Measurements from ENCODE around the gene SLC16A8. TPM values are rescaled to one million over a fixed set of nuclear protein-coding genes. Genes with fewer than 3 reads are reported as not detected.
"Not testable (repeated sequence)": the region's sequence is repeated elsewhere in the genome, so short reads cannot be mapped to it uniquely, and the experiment has no call there.

The SLC16A8 gene
- total RNA-seq = 0.16 TPM

DNA sequence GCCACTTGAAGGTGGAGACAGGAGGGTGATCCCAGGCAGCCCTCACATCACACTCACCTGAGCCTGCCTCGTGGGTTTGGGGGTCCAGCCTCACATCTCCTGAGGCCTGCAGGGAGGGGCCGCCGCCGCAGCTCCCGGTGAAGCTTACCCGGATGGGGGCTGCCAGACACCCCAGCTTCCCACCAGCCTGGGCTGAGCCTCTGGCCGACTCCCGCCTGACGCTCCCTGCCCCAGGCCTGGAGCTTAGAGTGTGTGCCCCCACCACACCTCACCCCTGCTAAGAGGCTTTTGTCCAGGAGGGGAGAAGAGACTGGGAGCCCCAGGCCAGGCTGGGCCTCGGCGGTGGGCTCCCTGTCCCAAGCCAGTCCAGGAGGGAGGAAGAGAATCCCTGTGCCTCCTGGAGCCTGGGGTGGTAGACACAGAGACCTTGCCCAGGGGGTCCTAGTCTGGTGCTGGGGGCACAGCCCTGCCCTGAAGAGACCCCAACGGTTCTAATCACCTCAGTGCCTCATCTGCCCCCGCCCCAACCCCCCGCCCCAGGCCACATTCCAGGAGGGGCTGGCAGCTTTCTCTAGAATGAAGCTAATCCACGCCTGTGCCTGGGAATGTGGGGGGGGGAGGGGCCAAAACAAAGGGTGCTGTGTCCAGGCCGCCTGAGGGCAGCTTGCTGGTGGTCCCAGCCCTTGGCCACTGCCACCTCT is at the start of gene SLC16A8:
Gene SLC16A8, minus strand, starts transcription at position 254 of the 701 bp plus-strand sequence. CDS start 1,311 bp downstream, outside the sequence.
- no peak for DNase-seq

DNA sequence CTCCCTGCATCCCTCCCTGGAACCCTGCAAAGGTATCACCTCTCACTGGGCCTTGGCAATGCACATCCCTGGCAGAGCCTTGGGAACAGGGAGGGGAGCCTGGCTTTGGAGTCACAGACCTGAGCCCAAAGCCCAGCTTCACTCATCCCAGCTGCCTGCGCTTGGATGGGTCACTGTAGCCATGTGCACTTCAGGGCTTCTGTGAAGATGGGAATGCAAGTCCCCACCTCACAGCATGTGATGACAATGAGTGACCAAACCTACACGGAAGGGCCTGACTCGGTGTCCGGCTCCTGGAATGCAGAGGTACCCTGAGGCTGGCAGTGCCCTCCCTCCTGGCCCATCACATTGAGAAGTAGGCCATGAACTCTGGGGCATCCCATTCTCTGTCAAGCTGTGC is 49.3 kb upstream of the SLC16A8 start:
- no peak for DNase-seq

DNA sequence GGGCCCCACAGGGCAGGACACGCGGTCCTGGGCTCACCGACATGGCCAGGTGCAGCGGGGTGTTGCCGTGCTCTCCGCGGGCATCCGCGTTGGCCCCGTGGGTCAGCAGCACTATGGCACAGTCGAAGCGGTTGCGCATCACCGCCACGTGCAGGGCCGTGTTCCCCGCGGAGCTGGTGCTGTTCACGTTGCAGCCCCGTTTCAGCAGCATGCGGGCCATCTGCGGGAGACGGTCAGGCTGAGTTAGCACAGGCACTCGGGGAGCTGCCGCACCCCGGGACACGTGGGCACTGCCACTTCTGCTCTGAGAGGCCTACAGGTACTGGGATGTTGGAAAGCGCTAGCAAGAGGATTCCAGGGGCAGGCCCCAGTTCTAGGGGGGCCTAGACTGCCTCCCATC is 48.8 kb upstream of the SLC16A8 start:
- DNase-seq = no peak

DNA sequence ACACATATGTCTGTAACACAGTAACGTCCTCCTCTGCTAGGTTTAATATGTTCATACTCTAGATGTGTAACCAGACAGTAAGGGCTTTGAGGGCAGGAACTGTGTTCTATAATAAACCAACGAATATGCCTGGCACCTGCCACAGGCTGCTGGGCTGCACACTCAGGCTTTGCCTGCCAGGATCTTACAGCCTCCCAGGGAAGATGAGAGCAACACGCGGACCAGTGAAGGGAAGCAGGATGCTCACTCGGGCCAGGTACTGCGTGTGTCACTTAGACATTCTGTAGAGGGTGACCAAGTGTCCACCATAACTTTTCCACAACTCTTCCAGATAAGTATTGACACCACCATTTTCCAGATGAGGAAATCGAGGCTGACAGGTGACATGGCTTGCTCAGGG is 48.2 kb upstream of the SLC16A8 start:
- no peak for DNase-seq

DNA sequence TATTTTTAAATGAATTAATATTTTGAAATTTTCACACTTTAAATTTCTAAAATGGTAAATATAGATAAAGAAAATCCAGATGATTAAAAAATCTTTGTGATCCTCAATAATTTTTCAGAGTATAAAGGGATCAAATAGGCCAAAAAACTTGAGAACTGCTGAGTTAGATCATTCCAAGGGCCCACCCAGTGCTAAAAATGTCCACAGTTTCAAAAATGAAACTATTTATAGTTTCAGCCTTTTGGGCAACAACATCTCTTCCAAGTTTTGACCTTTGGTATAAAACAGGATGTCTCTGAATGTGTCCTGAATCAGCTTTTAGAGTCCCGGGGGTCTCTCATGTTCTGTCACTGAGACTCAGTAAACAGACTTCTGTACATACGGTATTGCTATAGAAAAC is 47.4 kb upstream of the SLC16A8 start:
- no peak for DNase-seq

- no peak for DNase-seq
These were observed 45.9 kb upstream of the SLC16A8 start for GRCh38 chr22:38129856-38130255.

DNA sequence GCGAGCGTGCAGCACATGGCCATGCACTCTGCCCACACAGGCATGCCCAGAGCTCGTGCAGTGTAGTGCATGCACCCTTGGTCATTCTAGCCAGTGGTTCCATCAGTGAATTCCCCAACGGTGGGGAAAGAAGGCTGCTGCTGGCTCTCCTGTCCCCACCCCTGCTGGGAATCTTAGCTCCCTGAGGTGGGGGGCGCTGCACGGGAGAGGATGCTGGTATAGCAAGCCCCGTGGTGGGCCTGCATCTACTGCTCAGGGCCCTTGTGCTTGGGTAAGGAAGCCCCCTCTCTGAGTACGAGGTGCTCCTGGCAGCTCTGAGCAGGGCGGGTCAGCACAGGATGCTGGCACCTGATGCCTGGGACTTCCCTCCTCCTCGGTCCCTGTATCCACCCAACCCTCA is 45.0 kb upstream of the SLC16A8 start:
- DNase-seq = no peak

DNA sequence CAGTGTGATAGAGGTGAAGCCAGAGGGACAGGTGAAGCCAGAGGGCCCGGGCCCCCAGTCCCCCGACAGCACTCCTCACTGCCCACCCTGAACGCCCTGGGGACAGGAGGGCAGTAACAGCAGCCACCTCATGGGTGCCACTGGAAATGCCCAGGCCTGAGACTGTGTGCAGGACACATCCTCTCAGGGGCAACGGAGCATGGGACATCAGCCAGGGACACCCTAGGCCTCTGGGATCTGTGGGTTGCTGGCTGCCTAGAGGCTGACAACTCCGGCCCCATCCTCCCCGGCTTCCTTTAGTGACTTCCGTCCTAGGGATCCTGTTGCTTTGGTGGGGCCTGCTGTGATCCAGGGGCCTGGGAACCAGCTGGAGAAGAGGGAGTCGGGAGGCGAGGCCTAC is 43.9 kb upstream of the SLC16A8 start:
- DNase-seq = no peak

DNA sequence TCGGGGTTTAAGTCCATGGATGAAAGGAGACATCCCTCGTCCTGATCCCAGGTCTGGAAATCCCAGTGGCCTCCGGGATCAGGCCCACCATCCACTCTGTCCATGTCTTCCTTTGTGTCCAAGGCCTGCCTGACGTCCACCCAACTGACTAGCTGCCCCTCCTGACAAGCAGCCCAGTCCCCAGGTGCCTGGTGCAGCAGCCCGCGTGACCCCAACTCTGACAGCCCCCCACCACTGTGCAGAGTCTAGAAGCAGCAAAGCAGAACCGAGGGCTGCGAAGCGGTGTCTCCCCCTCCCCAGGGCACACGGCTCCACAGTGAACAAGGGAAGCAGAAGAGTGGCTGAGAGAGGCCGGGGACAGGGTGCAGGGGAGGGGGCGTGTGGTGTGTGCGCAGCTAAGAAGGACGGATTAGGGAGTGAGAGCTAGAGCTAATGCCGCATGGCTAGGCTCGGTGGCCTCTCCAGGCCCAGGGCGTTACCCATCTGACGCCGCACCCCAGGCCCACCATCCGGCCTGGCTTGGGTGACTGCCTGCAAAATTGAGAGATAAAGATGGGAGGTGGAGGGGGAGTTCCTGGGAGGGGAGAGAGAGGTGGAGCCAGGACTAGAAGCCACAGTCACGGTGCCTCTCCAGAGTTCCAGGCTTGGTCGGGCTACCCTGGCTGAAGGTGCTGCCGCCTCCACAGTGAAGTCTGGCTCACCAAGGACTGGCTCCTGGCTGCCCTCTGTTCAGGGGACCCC is 43.1 kb upstream of the SLC16A8 start:
- no peak for DNase-seq

DNA sequence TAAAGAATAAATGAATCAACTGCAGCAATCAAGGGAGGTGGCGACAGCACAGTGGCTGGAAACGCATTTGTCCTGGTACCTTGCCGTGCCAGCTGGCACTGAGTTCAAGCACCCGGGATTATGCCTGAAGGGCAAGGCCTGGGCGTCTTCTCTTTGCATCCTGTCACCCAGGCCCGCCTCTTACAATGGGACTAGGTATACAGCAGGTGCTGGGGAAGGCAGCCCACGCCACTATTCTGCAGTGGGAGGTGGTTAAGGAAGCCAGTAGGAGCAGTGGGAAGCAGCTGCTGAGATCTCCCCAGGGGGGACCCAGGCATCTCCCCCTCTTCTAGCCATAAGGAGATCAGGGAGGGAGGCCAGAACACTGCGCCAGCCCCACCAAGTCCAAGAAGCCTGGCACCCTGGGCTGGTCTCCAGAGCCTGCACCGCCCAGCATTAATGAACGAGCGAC is 41.8 kb upstream of the SLC16A8 start:
- DNase-seq = peak; percentile 40

- DNase-seq = no peak
These were observed 41.1 kb upstream of the SLC16A8 start for GRCh38 chr22:38125038-38125610.

DNA sequence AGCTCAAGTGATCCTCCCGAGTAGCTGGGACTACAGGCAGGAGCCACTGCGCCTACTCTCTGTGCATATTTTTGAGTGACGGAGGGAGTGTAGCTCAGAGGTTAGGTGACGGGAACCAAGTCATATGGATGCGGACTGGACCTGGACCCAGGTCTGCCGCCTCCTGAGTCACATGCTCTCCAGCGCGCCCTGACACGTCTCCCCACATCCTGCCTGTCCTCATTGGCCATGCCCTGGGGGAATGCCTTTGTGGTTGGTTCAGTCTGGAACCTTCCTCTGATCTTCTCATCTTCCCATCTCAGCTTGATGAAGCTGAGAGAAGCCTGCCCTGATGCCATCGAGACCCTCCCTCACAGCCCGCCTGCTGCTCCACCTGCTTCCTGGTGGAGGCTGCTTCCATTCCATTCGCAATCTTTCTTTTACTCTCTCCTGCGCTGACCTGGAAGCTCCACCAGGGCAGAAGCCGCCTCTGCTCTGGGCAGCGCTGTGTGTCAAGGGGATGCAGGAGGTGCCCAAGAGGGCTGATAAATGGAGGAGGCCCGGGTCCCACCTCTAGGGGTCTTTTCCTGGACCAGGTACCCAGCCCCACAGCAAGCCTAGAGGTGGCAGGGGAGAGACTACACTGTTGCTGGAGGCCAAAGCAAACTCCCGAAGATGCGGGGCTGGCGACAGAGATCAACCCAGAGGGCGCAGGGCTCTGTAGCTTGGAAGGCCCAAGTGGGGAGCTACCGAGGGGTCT is 40.4 kb upstream of the SLC16A8 start:
- DNase-seq = no peak

DNA sequence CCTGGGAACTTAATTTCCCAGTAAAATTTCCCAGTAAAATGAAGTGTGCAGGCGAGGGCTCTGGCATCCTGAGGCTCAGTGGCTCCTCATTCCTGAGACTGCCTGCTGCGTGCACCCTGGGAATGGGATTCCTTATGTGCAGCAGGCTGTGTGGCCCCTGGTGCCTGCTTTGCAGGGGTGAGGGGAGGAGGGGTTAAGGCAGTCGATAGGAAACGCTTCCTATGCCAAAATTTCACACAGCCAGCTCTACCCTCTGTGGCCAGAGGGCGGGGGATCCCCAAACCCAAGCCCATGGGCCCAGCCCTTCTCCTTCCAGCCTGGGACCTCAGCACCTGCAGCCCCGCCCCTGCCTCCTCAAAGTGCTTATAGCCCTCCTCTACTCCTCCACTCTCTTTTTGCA is 38.6 kb upstream of the SLC16A8 start:
- no peak for DNase-seq

DNA sequence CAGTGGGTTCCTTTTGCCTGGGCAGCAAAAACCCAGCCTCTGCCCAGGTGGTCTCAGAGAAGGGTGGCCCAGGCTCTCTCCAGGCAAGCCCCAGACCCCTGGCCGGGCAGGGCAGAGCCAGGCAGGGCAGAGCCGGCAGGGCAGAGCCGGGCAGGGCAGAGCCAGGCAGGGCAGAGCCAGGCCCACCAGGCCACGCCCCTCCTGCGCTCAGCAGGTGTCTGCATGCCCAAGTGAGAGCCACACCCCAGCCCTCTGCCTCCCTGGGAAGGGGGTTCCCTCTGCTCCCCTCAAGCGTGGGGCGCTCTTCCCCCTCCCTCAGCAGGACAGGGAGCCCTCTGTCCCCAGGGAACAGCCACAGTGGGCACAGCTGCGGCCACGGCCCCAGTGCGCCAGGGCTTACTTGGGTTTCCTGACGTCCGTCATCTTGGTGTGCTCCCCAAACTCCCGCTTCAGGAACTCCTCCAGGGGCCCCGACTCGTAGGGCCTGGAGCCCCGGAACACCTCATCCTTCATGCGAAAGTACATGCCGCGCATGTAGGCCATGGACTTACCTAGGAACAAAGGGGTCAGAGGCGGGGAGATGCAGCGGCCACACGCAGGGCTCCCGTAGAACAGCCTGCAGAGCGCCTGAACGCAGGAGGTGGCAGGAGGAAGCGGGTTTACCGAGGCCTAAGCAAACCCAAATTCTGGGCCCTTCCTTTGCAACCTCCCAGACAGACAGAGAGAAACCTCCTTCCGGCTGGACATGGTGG is 36.6 kb upstream of the SLC16A8 start:
- DNase-seq = no peak

DNA sequence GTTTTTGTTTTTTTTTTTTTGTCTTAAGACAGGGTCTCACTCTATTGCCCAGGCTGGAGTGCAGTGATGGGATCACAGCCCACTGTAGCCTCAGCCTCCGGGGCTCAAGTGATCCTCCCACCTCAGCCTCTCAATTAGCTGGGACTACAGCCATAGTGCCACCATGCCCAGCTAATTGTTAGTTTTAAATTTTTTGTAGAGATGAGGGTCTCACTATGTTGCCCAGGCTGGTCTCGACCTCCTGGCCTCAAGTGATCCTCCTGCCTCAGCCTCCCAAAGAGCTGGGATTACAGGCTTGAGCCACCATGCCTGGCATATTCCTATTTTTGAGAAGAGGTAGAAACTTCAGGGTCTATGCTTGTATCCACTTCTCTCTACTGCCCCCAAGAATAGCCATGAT is 34.8 kb upstream of the SLC16A8 start:
- DNase-seq = not testable (repeated sequence)

DNA sequence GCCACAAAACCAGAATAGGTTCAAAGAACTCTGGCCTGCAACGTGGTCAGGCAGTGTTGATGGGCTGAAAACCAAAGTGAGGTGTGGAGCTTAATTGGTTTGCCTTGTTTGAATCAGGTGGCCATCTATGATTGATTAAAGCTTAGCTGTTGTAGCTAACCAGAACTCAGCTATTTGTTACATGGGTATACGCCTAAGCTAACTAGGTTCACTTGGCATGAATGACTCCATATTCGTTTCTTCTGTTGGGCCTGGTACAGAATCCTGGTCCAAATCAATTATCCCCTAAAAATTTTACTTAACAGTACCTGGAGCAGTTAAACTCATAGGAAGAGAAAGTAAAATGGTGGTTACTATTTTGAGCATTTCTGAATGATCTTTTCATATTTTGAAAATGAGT is 34.2 kb upstream of the SLC16A8 start:
- no peak for DNase-seq

- DNase-seq = not testable (repeated sequence)
These were observed 33.6 kb upstream of the SLC16A8 start for GRCh38 chr22:38117556-38117955.

DNA sequence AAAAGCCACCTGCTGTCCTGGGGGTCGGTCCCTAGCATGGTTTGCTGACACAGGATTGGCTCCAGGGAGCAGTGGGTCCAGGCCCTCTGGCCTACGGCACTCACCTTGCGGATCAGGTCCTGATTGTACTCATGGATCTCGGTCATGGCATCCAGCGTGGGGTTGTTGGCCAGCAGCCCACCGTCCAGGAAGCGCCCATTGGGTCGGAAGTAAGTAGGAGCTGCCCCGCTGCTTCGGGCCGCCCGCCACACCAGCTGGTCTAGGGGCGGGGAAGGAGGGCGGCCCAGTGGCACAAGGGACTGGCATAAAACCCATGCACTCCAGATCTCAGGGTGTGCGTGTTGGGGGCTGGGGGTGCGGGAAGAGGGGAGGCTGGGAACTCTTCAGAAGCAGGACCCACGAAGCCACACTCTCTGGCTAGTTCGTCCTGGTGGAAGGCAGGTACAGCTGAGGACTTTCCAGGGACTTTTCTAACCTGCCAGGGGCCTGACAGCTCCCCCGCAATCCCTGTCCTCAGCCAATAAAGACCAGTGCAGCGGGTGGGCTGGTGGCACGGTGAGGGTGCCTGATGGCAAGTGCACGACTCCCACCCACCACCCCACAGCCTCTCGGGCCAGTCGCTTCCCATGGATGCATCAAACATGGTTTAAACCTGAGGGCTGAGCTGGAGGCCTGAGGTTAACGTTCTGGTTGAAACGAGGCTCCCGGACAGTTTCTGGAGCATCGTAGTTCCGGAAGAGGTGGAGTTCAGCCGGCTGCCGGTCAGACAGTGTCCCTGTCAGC is 31.6 kb upstream of the SLC16A8 start:
- DNase-seq = no peak

DNA sequence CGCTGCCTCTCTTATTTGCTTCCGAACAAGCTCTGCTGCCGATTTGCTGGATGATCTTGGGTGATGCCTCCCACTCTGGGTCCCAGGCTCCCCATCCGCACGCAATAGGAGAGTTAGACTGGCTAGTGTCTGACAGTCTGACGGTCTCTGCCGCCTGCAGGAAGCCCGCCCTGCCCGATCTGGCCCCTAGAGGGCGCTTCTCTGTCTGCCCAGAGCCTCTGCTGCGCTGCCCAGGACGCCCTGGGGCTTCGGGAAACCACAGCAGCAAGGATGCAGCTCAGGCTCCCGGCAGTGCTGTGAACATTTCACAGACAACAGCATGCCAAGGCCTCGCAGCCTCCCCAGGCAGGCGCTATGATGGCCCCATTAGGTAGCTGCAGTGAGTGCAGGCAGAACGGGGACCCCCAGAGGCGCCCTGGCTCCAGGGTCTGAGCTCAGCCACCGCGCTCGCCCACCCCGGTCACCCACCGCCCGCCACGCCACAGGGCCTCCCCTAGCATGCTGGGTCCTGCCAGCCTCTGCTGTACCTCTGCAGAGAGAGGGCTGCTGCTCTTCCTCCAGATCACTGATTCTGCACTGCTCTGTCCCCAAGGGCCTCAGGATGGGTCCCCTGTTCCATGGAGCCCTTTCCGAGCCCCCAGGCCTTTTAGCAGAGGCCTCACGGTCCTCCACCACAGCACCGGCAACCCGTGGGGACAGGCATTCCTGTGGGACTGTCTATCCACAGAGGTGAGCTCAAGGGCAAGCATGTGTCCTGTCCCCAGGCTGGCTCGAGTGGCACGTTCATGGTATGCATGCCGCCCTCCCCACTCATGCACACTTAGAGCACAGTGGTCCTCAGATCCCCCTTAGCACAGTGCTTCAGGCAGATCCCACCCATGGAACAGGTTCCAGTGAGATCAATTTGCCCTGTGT is 30.8 kb upstream of the SLC16A8 start:
- peak; percentile 77 for DNase-seq

DNA sequence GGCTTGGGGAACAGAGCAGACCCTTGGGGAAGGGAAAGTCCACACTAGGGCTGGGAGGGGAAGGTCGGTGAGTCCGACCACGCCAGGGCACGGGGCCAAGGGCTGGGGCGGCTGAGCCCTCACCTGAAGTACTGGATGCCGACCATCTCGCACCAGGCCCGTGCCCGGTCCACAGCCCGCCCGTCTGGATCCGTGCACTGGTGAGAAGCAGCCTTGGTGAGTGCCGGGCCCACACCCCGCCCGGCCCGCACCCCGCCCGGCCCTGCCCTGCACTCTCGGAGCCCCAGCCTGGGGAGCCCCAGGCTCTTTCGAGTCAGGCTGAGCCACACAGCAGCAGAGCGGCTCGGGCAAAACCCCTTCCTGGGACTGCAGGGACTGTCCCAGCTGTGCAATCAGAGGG is 28.4 kb upstream of the SLC16A8 start:
- no peak for DNase-seq

All from occipital lobe (tissue), 2 donors.